Ovary (tissue), 3 donors: ENCODE measurements around the gene NSF.
"Not testable (repeated sequence)": the region's sequence is repeated elsewhere in the genome, so short reads cannot be mapped to it uniquely, and the experiment has no call there.

ENCODE experiments used
- POLR2A ChIP-seq: fragments of 450-650 bp; IDR thresholded peaks from one replicate; pipeline ENCODE4 v1.6.1; 2017; ENCODE audit warnings: antibody characterized with exemption, mild to moderate bottlenecking, moderate library complexity
- TF ChIP-seq, protein P1 (sequence below), 3 donors: fragments of 450-650 bp in 2 of 3; fragments of 200-600 bp in 1 of 3; IDR thresholded peaks; one replicate each; pipeline versions ENCODE4 v1.5.1 to v1.8.0; 2016 to 2022; ENCODE audit warnings: antibody characterized with exemption in 3 of 3, mild to moderate bottlenecking in 1 of 3
- donor health status: DM: no; HTN: no; CAD: no.

DNA sequence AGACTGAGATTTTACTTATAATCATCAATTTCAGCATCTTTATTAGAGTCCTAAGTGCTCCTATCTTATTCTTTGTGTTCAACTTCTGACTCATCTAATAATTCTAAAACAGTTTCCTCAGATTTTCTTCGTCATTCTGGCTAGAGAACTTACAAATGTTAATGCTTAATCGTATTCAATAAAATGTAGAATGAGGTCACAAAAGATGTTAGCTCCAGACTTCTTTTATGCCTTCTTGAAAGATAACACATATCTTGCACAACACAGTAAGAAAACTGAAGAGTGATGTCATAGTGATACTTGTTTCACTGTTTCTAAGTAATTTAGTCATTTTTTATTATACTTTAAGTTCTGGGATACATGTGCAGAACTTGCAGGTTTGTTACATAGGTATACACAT is 93.2 kb downstream of the NSF start:
- TF ChIP-seq POLR2A = not testable (repeated sequence)
- TF ChIP-seq, protein P1, sequence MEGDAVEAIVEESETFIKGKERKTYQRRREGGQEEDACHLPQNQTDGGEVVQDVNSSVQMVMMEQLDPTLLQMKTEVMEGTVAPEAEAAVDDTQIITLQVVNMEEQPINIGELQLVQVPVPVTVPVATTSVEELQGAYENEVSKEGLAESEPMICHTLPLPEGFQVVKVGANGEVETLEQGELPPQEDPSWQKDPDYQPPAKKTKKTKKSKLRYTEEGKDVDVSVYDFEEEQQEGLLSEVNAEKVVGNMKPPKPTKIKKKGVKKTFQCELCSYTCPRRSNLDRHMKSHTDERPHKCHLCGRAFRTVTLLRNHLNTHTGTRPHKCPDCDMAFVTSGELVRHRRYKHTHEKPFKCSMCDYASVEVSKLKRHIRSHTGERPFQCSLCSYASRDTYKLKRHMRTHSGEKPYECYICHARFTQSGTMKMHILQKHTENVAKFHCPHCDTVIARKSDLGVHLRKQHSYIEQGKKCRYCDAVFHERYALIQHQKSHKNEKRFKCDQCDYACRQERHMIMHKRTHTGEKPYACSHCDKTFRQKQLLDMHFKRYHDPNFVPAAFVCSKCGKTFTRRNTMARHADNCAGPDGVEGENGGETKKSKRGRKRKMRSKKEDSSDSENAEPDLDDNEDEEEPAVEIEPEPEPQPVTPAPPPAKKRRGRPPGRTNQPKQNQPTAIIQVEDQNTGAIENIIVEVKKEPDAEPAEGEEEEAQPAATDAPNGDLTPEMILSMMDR (IDR thresholded peaks at IDR 0.05) = not testable (repeated sequence)
